Raji (cell line): Measurements from ENCODE around the gene SIVA1.

ENCODE experiments used
- POLR2A ChIP-seq: IDR thresholded peaks from 2 replicates; pipeline ENCODE4 v1.6.1; 2011; ENCODE audit warnings: low read depth, low read length, control low read depth; ENCODE audit not compliant: insufficient read depth

Gene SIVA1

DNA sequence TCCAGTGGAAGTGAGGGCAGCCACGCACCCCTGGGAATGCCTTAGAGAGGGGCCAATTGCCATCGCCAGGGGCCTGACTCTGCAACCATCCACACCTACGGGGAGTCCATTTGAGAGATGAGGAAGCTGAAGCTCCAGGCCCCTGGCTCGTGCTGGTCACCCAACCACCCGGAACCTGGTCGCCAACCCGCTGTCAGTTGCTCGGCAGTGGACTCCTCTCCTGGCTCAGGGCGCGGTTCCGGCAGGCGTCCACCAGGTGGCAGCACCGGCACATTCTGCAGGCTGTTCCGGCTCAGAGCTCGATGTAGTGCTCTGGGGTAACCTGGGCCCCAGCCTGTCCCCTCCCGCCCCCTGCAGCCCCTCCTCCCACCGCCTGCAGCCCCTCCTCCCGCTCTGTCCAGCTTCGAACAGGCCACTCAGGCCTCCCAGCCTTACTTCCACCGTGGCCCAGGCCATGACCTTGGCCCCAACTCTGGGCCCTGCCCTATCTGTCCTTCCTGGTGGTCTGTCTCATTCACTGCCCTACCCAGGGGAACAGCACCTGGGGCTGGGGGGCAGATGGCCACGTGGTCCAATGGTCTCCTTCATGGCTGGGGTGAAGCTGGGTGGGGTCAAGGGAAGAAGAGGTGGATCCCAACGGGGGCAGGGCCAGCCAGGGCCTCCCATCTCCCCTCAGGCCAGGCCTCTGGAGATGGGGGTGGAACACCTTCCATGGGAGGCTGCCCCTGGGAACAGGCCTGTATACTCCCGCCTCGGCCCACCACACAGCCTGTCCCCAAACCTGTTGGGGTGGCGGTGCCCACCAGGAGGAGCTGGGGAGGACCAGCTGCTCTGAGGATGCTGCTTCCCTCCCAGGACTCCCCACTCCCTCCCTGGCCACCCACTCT is 15.7 kb downstream of the SIVA1 start:
- no peak for TF ChIP-seq POLR2A

DNA sequence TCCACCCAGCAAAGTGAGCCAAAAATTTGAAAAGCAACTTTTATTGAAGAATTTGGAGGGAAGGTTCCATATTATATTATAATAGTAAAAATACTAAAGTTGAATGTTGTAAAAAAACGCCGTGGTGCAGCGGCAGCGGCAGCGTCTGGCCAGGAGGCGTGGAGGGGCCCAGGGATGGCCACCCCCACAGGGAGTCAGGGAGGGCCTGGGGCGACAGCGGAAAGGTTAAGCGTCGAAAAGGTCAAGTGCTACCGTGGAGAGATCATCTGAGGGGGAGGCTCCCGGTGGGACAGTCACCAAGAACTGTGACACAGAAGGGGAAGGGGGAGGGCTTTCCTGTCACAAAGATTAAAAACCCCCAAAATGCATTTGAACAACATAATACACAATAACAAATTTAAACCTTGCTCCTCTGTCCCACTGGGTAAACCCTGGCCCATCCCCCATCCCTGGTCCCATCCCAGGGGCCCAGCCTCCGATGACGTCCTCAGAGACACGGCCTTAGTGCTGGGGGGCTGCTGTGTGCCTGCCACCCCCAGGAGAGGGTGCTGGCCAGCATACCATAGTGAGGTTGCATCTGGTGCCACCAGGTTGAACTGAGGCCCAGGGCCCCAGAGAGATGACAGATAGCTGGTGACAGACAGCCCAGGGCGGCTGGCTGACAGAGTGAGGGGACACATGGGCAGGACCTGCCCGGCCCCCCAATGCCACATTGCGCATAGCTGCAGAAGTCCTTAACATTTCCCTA is 16.6 kb downstream of the SIVA1 start:
- TF ChIP-seq POLR2A, result no peak

DNA sequence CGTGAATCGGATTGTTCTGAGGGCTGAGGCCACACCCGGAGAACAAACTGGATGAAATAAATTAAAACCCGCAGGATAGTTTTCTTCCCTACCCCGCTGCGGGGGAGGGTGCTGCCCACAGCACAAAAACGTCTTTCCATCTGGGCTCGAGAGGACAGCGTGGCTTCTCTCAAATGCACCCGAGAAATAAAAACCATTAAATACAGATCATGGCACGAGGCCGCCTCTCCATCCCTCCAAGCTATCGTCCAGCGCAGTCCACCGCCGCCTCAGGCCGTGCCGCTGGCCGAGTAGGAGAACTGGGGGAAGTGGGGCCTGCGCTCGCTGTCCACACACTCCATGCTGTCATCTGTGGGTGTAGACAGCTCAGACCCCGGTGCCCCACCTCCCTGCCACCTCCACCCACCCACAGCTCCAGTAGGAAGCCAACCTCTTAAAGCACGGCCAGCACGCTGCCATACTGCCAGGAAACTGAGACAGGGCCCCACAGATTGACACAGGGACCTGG is 17.2 kb downstream of the SIVA1 start:
- no peak for TF ChIP-seq POLR2A

GRCh38 chr14:104770851-104771272 is 17.9 kb downstream of the SIVA1 start:
- TF ChIP-seq POLR2A, result no peak

GRCh38 chr14:104771374-104771773 is 18.4 kb downstream of the SIVA1 start:
- no peak for TF ChIP-seq POLR2A

GRCh38 chr14:104771918-104772706 is 19.2 kb downstream of the SIVA1 start:
- TF ChIP-seq POLR2A, result no peak

GRCh38 chr14:104772707-104773504 is 20.0 kb downstream of the SIVA1 start:
- no peak for TF ChIP-seq POLR2A

GRCh38 chr14:104773505-104774452 is 20.8 kb downstream of the SIVA1 start:
- no peak for TF ChIP-seq POLR2A

DNA sequence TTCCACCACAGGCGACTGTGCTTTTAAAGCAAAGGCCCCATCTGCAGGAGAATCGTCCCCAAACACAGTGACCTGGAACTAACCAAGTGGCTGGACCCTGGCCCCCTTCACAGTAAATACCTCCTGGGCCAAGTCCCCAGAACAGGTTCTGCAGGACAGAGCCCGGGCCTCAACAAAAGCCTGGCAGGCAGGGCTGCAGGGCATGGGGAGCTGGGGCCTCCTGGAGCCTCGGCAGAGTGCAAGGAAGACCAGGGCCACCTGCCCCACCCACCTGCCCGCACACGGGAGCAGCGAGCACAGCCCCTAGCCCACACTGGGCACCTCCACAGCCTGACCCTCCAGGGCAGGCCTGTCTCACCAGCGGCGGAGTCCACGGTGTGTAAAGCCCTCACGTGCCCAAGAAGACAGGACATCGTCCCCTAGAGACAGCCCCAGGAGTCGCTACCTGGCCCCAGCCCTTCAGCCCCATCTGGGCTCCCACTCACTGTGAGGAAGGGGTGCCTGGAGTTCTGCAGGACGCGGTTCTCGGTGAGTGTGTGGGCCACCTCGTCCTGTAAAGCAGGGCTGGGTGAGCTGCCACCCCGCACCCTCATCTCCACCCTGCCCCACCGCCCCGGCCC is 21.6 kb downstream of the SIVA1 start:
- TF ChIP-seq POLR2A, result no peak

DNA sequence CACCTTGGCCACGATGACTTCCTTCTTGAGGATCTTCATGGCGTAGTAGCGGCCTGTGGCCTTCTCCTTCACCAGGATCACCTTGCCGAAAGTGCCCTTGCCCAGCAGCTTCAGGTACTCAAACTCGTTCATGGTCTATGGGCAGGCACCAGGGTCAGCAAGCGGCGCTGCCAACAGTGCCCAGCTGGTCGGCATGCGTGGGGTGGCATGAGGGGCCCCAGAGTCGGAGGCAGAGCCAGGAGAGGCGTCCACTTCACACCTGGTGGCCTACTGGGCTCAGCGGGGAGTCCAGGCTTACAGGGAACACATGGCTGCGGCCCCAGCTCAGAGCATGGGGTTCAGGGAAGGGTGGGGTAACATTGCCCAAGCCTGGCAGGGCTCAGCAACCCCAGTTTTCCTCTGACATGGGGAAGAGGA is 22.1 kb downstream of the SIVA1 start:
- TF ChIP-seq POLR2A, result no peak

GRCh38 chr14:104776481-104776880 is 23.5 kb downstream of the SIVA1 start:
- no peak for TF ChIP-seq POLR2A

DNA sequence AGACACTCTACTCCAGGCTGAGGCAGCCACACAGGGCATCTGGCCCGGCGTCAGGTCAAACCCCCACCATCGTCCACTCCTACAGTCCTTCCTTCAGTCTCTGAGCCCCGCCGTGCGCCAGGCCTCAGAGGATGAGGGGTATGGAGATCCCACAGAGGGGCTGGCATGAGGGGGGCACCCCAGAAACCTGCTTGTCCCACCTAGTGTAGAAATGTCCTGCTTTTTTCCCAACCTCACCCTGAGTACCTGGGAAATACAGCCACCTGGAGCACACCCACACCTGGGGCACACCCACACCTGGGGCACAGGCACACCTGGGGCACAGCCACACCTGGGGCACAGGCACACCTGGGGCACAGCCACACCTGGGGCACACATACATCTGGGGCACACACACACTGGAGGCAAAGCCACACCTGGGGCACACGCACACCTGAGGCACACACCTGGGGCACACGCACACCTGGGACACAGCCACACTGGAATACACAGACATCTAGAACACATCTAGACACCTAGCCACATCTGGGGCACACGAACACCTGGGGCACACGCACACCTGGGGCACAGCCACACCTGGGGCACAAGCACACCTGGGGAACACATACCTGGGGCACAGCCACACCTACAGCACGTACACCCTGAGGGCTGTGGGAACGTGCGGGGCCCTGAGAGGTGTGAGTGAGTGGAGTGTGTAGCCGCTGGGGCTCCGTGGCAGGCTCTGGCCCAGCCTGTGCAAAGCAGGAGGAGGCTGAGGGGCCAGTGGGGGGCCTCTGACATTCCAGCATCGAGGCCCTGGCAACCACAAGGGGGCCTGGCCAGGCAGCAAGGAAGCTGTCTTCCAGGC is 24.2 kb downstream of the SIVA1 start:
- TF ChIP-seq POLR2A, result no peak

GRCh38 chr14:104777808-104778249 is 24.9 kb downstream of the SIVA1 start:
- TF ChIP-seq POLR2A, result no peak
